ENCODE measurements around the gene WNT7B. TPM values are rescaled to one million over a fixed set of nuclear protein-coding genes. Genes with fewer than 3 reads are reported as not detected.

Gene WNT7B
- total and polyA plus RNA-seq, 2 experiments from 2014 or later = 0.10 TPM; not detected in 1

- Histone ChIP-seq H3K79me2 (replicated peaks; ENCODE audit: insufficient read depth) (no peaks in the 10 kb centered on the region), H3K4me1 (ENCODE audit: insufficient read depth) (peaks cover 8% of the 10 kb centered on the region; the same call in 1 of the 2 replicates), H3K27me3 (ENCODE audit: insufficient read depth) (peaks cover 38% of the 10 kb centered on the region), H3K27ac (ENCODE audit: low read depth) (no peak overlapping the region), H3K9me2 (ENCODE audit: insufficient read depth) (no peaks in the 10 kb centered on the region), H4K20me1 (replicated peaks; ENCODE audit: insufficient read depth) (no peaks in the 10 kb centered on the region), H3K4me2 (peak overlapping the region; percentile 82), H3K36me3 (ENCODE audit: insufficient read depth) (no peaks in the 10 kb centered on the region), H3F3A (replicated peaks; ENCODE audit: low read depth) (0 out of 2 replicates have a peak, but pooled peaks cover 6% of the 10 kb centered on the region), H2AFZ (peak overlapping the region; percentile 85; the same call in 1 of the 2 replicates), H3K4me3 (peak overlapping the region; percentile 57)
- no peak for ATAC-seq
- TF ChIP-seq ZNF114 (CRISPR knock-in tag; IDR thresholded peaks at IDR 0.05) (no peak), JUNB (IDR thresholded peaks at IDR 0.05; ENCODE audit: unreplicated experiment) (no peak), CTCF (conservative IDR thresholded peaks at IDR 0.05; ENCODE audit: low read depth in 2 of 2) (no peak), ETS1 (IDR thresholded peaks at IDR 0.05) (no peak), POLR2AphosphoS5 (IDR thresholded peaks at IDR 0.05; ENCODE audit: low read depth) (no peak), NANOG (IDR thresholded peaks at IDR 0.05; ENCODE audit: borderline replicate concordance) (no peak), ZNF331 (CRISPR knock-in tag; IDR thresholded peaks at IDR 0.05; ENCODE audit: low read depth) (no peak), STAT1 (IDR thresholded peaks at IDR 0.05; ENCODE audit: unreplicated experiment) (no peak), ZNF462 (CRISPR knock-in tag; IDR thresholded peaks at IDR 0.05) (no peak), CREB1 (CRISPR knock-in tag; IDR thresholded peaks at IDR 0.05; ENCODE audit: low read depth) (no peak), EZH2phosphoT487 (IDR thresholded peaks at IDR 0.05; ENCODE audit: unreplicated experiment) (no peak), EZH2 (IDR thresholded peaks at IDR 0.05; ENCODE audit: low read depth, unreplicated experiment) (no peak)
- TF ChIP-seq, protein P1, sequence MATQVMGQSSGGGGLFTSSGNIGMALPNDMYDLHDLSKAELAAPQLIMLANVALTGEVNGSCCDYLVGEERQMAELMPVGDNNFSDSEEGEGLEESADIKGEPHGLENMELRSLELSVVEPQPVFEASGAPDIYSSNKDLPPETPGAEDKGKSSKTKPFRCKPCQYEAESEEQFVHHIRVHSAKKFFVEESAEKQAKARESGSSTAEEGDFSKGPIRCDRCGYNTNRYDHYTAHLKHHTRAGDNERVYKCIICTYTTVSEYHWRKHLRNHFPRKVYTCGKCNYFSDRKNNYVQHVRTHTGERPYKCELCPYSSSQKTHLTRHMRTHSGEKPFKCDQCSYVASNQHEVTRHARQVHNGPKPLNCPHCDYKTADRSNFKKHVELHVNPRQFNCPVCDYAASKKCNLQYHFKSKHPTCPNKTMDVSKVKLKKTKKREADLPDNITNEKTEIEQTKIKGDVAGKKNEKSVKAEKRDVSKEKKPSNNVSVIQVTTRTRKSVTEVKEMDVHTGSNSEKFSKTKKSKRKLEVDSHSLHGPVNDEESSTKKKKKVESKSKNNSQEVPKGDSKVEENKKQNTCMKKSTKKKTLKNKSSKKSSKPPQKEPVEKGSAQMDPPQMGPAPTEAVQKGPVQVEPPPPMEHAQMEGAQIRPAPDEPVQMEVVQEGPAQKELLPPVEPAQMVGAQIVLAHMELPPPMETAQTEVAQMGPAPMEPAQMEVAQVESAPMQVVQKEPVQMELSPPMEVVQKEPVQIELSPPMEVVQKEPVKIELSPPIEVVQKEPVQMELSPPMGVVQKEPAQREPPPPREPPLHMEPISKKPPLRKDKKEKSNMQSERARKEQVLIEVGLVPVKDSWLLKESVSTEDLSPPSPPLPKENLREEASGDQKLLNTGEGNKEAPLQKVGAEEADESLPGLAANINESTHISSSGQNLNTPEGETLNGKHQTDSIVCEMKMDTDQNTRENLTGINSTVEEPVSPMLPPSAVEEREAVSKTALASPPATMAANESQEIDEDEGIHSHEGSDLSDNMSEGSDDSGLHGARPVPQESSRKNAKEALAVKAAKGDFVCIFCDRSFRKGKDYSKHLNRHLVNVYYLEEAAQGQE (IDR thresholded peaks at IDR 0.05; ENCODE audit: unreplicated experiment) = no peak
- H3K27ac Mint-ChIP-seq = no peak overlapping the region
- H3K4me1 Mint-ChIP-seq = peaks cover 11% of the 10 kb centered on the region
- no peak for DNase-seq (ENCODE audit: low spot score)
- H3K9me3 Mint-ChIP-seq = no peaks in the 10 kb centered on the region; the same call in 2 of the 3 replicates
- peaks cover 41% of the 10 kb centered on the region for H3K27me3 Mint-ChIP-seq (ENCODE audit: insufficient read depth, low read depth, poor library complexity)
- peak overlapping the region; percentile 70 for H3K4me3 Mint-ChIP-seq
- H3K36me3 Mint-ChIP-seq (ENCODE audit: low read depth) = no peaks in the 10 kb centered on the region
These were observed 49.3 kb upstream of the WNT7B start for GRCh38 chr22:46025973-46026898.

All from GM23338 (cell line).